Fibroblast of pulmonary artery (primary cell): ENCODE data around the gene RCOR3.

ENCODE experiments used
- DNase-seq: peaks from one replicate; pipeline ENCODE4 v3.0.0-alpha.2; 2010; ENCODE audit warnings: low read depth
- H3K4me3 ChIP-seq: replicated peaks from 2 replicates; pipeline ENCODE4 v1.5.1; 2011; ENCODE audit warnings: low read depth, mild to moderate bottlenecking, control low read depth, low read length, moderate library complexity
- TF ChIP-seq, protein P1 (sequence below): IDR thresholded peaks from 2 replicates; pipeline ENCODE4 v1.5.1; 2011; ENCODE audit warnings: mild to moderate bottlenecking, control low read depth, low read length, inconsistent platforms; ENCODE audit errors: missing control alignments

The RCOR3 gene

DNA sequence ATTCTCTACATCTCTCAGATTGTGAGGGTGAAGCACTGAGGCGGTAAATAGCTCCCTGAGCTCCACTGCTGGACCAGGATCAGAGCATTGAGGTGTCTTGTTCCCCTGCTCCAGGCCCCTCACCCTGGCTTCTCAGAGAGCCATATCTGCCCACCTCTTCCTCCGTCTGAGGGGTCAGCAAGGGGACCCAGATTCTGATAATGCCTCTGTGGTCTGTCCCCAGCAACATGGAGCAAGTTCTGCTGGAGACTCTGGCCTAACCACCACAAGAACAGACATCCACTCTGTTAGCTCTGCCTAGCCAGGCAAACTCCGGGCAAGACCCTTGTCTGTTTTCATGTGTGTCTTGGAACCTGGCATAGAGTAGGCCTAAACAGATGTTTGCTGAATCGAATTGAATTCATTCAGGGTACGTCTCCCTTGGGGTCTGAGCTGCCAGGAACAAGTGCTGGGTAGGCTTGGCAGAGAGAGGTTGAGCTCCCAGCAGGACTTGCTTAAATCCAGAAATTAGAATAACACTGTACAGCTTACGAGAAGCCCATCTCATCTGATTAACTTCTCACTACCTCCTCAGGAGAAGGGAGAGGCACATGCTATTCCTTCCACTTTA, 69.8 kb downstream of the RCOR3 start:
- TF ChIP-seq, protein P1, sequence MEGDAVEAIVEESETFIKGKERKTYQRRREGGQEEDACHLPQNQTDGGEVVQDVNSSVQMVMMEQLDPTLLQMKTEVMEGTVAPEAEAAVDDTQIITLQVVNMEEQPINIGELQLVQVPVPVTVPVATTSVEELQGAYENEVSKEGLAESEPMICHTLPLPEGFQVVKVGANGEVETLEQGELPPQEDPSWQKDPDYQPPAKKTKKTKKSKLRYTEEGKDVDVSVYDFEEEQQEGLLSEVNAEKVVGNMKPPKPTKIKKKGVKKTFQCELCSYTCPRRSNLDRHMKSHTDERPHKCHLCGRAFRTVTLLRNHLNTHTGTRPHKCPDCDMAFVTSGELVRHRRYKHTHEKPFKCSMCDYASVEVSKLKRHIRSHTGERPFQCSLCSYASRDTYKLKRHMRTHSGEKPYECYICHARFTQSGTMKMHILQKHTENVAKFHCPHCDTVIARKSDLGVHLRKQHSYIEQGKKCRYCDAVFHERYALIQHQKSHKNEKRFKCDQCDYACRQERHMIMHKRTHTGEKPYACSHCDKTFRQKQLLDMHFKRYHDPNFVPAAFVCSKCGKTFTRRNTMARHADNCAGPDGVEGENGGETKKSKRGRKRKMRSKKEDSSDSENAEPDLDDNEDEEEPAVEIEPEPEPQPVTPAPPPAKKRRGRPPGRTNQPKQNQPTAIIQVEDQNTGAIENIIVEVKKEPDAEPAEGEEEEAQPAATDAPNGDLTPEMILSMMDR: no peak
- no peak overlapping the region for H3K4me3 ChIP-seq

DNA sequence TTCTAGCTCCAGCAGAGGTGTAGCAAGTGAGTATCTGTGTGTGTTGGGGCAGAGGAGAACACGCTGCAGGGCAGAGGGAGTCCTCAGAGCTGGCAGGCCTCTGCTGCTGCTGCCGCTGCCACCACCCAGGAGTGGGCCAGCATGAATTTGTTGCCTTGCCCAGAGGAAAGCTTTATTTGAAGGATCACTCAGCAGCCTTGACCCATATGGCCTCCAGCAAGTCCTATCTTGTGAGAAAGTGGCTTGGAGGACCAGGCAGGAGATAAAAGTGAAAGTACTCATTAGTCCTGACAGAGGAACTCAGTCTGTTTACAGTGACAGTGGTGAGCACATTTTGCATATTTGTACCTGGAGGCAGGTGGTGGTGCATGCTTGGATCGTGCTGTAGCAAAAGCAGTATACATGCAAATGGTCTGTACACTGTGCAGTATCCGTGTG, 70.6 kb downstream of the RCOR3 start:
- no peak overlapping the region for H3K4me3 ChIP-seq
- DNase-seq: no peak
- TF ChIP-seq, protein P1: no peak

More for the DNA sequence above, 69.8 kb downstream of the RCOR3 start:
- DNase-seq: no peak

DNA sequence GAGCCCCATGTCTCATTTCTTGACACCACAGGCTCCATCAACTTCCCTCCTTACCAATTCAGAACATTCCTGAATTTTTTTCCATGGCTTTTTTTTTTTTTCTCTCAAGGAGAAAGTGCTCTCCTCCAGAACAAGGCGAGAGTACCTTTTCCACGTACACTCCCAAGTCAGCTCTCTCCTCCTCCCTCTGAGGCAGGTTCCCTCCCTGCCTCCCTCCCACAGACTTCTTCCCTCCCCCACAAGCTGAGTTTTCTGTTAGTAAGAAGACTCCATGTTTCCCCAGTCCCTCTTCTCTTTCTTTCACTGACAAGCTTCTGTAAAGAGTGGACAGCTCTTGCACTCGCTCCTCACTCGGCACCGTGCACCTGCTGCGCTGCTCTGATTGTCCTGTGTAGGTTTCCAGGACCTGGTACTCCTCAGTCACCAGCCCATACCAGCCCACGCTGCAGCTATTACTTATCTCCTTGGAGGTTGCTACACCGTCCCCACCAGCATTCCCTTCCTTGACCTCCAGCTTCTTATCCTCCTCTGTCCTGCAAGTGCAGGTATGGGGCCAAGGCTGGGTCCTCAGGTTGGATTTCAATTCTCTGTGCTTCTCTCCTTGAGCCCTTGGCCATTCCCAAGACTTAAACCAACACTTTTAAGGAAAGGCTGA, 71.2 kb downstream of the RCOR3 start:
- no peak for DNase-seq
- TF ChIP-seq, protein P1: no peak
- no peak overlapping the region for H3K4me3 ChIP-seq

DNA sequence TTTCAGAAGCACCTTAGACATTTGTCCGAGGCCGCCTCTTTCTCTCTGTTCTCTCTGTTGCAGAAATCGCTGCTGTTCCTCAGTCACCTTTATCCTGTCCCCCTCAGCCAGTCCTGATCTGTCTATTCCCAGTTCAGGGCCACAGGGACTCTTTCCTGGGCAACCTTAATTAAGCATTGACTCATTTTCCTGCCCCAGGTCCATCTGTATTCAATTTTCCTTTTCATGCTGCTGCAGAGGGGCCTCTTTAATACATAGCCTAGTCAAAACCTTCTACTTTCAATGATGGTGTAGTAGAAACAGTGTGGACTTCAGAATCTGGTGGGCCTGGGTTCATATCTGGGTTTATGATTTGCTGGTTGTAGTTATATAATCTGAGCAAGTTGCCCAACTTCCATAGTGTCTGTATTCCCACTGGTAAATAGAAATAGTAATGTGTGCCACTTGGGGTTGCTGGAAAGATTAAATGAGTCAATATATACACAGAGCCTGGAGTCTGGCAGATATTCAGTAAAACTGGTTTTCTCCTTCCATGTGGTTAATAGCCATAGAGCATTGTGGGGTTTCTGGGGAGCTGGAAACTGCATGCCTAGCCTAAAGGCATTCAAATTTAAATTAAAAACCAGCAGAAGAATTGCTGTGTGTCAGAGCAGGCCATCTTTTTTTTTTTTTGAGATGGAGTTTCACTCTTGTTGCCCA, 72.0 kb downstream of the RCOR3 start:
- TF ChIP-seq, protein P1: no peak
- no peak overlapping the region for H3K4me3 ChIP-seq
- DNase-seq: no peak

DNA sequence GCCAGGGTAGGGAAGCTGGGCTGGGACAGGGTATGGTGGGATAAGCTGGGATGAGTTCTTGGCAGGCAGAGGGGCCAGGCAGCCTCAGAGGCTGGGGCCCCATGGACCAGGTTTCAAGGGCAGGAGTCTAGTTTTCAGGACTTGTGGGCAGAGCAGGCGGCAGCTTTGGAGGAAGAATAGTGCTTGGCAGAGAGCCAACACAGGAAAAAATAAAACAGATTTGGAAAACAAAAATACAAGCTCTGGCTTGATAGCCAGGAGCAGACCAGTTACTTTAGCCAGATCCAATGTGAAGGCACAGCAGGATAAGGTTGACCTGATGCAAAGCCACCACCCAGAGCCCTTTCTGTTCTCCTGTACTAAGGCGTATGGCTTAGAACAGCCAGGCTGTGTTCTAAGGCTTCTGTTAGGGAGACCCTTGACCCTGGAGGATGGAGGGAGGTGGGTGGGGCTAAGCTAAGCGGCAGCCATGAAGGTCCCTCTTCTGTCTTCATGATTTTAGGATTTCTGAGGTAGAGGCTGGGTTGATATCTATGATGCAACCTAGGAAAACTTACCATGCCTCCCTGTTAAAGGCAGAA, 73.0 kb downstream of the RCOR3 start:
- TF ChIP-seq, protein P1: no peak
- no peak overlapping the region for H3K4me3 ChIP-seq
- DNase-seq: no peak

DNA sequence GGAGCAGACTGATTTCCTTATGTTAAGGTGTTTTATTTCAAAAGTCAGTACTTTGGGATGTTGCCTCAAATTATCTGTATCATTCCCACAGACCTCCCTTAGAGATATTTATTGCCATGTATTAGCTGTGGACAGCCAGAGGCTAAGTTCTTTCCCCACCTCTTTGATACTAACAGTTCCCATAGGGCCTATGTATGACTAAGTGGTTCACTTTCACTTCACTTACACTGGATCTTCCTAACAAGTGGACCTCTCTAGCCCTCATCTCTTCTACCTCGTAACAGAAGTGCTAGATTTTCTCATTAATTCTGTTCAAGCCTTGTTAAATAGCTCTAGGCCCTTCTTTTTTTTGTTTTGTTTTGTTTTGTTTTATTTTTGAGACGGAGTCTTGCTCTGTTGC, 73.7 kb downstream of the RCOR3 start:
- TF ChIP-seq, protein P1: no peak
- DNase-seq: no peak
- H3K4me3 ChIP-seq: no peak overlapping the region
